GM23338 (cell line): Measurements from ENCODE around the gene KEL. TPM values are rescaled to one million over a fixed set of nuclear protein-coding genes. Genes with fewer than 3 reads are reported as not detected.

Source experiments
- ATAC-seq: fragments of 200-7000 bp; cut with Tn5 transposase; 3 replicates; pipeline ENCODE4 v1.9.1; 2020
- DNase-seq: peaks from one replicate; pipeline ENCODE4 v3.0.0-alpha.2; 2015; ENCODE audit warnings: low spot score
- H2AFZ ChIP-seq: fragments of 200-600 bp; sonication (generic); 2 replicates; pipeline ENCODE4 v1.8.0; 2016; ENCODE audit warnings: antibody characterized with exemption, mild to moderate bottlenecking, moderate library complexity
- H3F3A ChIP-seq: fragments of 200-600 bp; sonication (generic); replicated peaks from 2 replicates; pipeline ENCODE4 v1.8.0; 2017; ENCODE audit warnings: antibody characterized with exemption, mixed run types, low read depth
- H3K27ac ChIP-seq: fragments of 200-600 bp; sonication (generic); 2 replicates; pipeline ENCODE4 v1.6.1; 2016; ENCODE audit warnings: low read depth
- H3K27me3 ChIP-seq: fragments of 200-600 bp; sonication (generic); 2 replicates; pipeline ENCODE4 v1.8.0; 2016; ENCODE audit warnings: mild to moderate bottlenecking, mixed run types, moderate library complexity; ENCODE audit not compliant: insufficient read depth
- H3K36me3 ChIP-seq: fragments of 200-600 bp; sonication (generic); 2 replicates; pipeline ENCODE4 v1.8.0; 2016; ENCODE audit warnings: mild to moderate bottlenecking; ENCODE audit not compliant: insufficient read depth
- H3K4me1 ChIP-seq: fragments of 200-600 bp; sonication (generic); 2 replicates; pipeline ENCODE4 v1.8.0; 2016; ENCODE audit warnings: mild to moderate bottlenecking, moderate library complexity; ENCODE audit not compliant: insufficient read depth
- H3K4me2 ChIP-seq: fragments of 200-600 bp; sonication (generic); 2 replicates; pipeline ENCODE4 v1.7.1; 2017; ENCODE audit warnings: mixed run types
- H3K4me3 ChIP-seq: fragments of 200-600 bp; sonication (generic); 2 replicates; pipeline ENCODE4 v1.6.1; 2016; ENCODE audit warnings: mixed run types
- H3K79me2 ChIP-seq: fragments of 200-600 bp; sonication (generic); replicated peaks from 2 replicates; pipeline ENCODE4 v1.8.0; 2017; ENCODE audit warnings: mild to moderate bottlenecking; ENCODE audit not compliant: insufficient read depth
- H3K9me2 ChIP-seq: fragments of 200-600 bp; sonication (generic); 2 replicates; pipeline ENCODE4 v1.8.0; 2017; ENCODE audit not compliant: insufficient read depth
- H4K20me1 ChIP-seq: fragments of 200-600 bp; sonication (generic); replicated peaks from 2 replicates; pipeline ENCODE4 v1.8.0; 2017; ENCODE audit warnings: mild to moderate bottlenecking; ENCODE audit not compliant: insufficient read depth
- H3K27ac Mint-ChIP-seq: 2 replicates; pipeline ENCODE4 v1.8.0; 2020; ENCODE audit warnings: inconsistent platforms, mild to moderate bottlenecking, moderate library complexity, mixed read lengths
- H3K27me3 Mint-ChIP-seq: 3 replicates; pipeline ENCODE4 v1.8.0; 2022; ENCODE audit warnings: low read depth, mild to moderate bottlenecking, moderate library complexity, mixed read lengths, inconsistent platforms; ENCODE audit not compliant: insufficient read depth, poor library complexity
- H3K36me3 Mint-ChIP-seq: 3 replicates; pipeline ENCODE4 v1.8.0; 2021; ENCODE audit warnings: low read depth, mild to moderate bottlenecking, inconsistent platforms, moderate library complexity, mixed read lengths
- H3K4me1 Mint-ChIP-seq: 3 replicates; pipeline ENCODE4 v1.8.0; 2020; ENCODE audit warnings: mild to moderate bottlenecking, inconsistent platforms, mixed read lengths
- H3K4me3 Mint-ChIP-seq: 3 replicates; pipeline ENCODE4 v1.8.0; 2021; ENCODE audit warnings: moderate library complexity, mild to moderate bottlenecking, inconsistent platforms, mixed read lengths
- H3K9me3 Mint-ChIP-seq: 3 replicates; pipeline ENCODE4 v1.8.0; 2020; ENCODE audit warnings: moderate library complexity, mild to moderate bottlenecking, inconsistent platforms, mixed read lengths
- CREB1 ChIP-seq: fragments of 250-450 bp; sonication (Bioruptor Pico); IDR thresholded peaks from 2 replicates; pipeline ENCODE4 v1.5.0; 2020; ENCODE audit warnings: low read depth, mild to moderate bottlenecking, moderate library complexity
- EZH2 ChIP-seq: fragments of 200-600 bp; sonication (generic); IDR thresholded peaks from one replicate; pipeline ENCODE4 v1.8.0; 2017; ENCODE audit warnings: antibody characterized with exemption, mild to moderate bottlenecking, low read depth; ENCODE audit not compliant: unreplicated experiment
- EZH2phosphoT487 ChIP-seq: fragments of 200-600 bp; sonication (generic); IDR thresholded peaks from one replicate; pipeline ENCODE4 v1.8.1; 2018; ENCODE audit warnings: antibody characterized with exemption; ENCODE audit not compliant: unreplicated experiment
- JUNB ChIP-seq: IDR thresholded peaks from one replicate; pipeline ENCODE4 v1.6.1; 2016; ENCODE audit warnings: antibody characterized with exemption; ENCODE audit not compliant: unreplicated experiment
- NANOG ChIP-seq: IDR thresholded peaks from 2 replicates; pipeline ENCODE4 v1.6.1; 2016; ENCODE audit warnings: antibody characterized with exemption, borderline replicate concordance
- POLR2AphosphoS5 ChIP-seq: IDR thresholded peaks from 2 replicates; pipeline ENCODE4 v1.6.1; 2016; ENCODE audit warnings: antibody characterized with exemption, low read depth
- STAT1 ChIP-seq: IDR thresholded peaks from one replicate; pipeline ENCODE4 v1.6.1; 2016; ENCODE audit warnings: antibody characterized with exemption; ENCODE audit not compliant: unreplicated experiment
- ZNF114 ChIP-seq: fragments of 250-450 bp; sonication (Bioruptor Pico); IDR thresholded peaks from 2 replicates; pipeline ENCODE4 v1.5.0; 2020; ENCODE audit warnings: mild to moderate bottlenecking, moderate library complexity
- ZNF331 ChIP-seq: fragments of 250-450 bp; sonication (Bioruptor Pico); IDR thresholded peaks from 2 replicates; pipeline ENCODE4 v1.5.0; 2020; ENCODE audit warnings: low read depth, mild to moderate bottlenecking, moderate library complexity
- polyA plus RNA-seq: library from polyadenylated mRNA; unstranded; fragments of >200 nt; fragmentation: Nextera tagmentation; extraction: Ambion mirVana; gene quantifications from 2 replicates; pipeline ENCODE4 v1.2.1, GENCODE V29; 2016
- total RNA-seq: library from RNA; depleted of rRNA; stranded (reverse); fragments of >200 nt; shearing (Covaris generic); gene quantifications from 2 replicates; pipeline ENCODE4 v1.2.3, GENCODE V29; 2014
- TF ChIP-seq, protein P1 (sequence below): IDR thresholded peaks from 2 replicates; pipeline ENCODE4 v1.6.1; 2016; ENCODE audit warnings: antibody characterized with exemption
- TF ChIP-seq, protein P2 (sequence below): IDR thresholded peaks from one replicate; pipeline ENCODE4 v1.6.1; 2018; ENCODE audit warnings: antibody characterized with exemption; ENCODE audit not compliant: unreplicated experiment
- TF ChIP-seq, protein P3 (sequence below), 2 experiments: fragments of 200-600 bp in 1 of 2; sonication (generic) in 1 of 2; conservative IDR thresholded peaks; 2 replicates each; pipeline versions ENCODE4 v1.5.1 to v1.6.1; 2016 to 2017; ENCODE audit warnings: antibody characterized with exemption in 2 of 2, low read depth in 2 of 2, mild to moderate bottlenecking in 2 of 2, moderate library complexity in 1 of 2
- TF ChIP-seq, protein P4 (sequence below): fragments of 250-450 bp; sonication (Bioruptor Pico); IDR thresholded peaks from 2 replicates; pipeline ENCODE4 v1.5.0; 2020; ENCODE audit warnings: mild to moderate bottlenecking, moderate library complexity

Gene KEL
- total and polyA plus RNA-seq, 2 experiments from 2014 or later: 1.2 to 3.6 TPM

DNA sequence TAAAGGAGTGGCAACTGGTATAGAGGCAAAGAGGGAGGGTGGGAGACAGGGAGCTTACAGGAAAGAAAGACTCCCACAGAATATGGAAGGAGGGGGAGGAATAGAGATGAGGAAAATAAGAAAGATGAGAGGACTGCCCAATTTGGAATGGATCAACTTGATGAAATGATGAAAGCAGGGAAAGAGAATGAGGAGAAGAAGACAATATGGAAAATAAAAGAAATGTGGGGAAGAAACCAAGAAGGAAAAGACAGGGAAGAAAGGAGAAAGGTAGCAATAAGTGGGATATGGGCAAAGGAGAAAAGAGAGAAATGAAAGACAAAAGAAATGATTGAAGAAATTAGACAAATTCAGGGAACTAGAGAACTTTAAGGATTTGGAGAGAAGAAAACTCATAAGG is 3.0 kb downstream of the KEL start:
- no peaks in the 10 kb centered on the region; the same call in 1 of the 2 replicates for H3K36me3 ChIP-seq
- TF ChIP-seq, protein P1, sequence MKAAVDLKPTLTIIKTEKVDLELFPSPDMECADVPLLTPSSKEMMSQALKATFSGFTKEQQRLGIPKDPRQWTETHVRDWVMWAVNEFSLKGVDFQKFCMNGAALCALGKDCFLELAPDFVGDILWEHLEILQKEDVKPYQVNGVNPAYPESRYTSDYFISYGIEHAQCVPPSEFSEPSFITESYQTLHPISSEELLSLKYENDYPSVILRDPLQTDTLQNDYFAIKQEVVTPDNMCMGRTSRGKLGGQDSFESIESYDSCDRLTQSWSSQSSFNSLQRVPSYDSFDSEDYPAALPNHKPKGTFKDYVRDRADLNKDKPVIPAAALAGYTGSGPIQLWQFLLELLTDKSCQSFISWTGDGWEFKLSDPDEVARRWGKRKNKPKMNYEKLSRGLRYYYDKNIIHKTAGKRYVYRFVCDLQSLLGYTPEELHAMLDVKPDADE: no peak
- TF ChIP-seq ZNF114 (CRISPR knock-in tag) (no peak), ZNF331 (CRISPR knock-in tag) (no peak), STAT1 (no peak), JUNB (no peak), POLR2AphosphoS5 (no peak), CREB1 (no peak), EZH2phosphoT487 (no peak), NANOG (no peak), EZH2 (no peak)
- TF ChIP-seq, protein P2, sequence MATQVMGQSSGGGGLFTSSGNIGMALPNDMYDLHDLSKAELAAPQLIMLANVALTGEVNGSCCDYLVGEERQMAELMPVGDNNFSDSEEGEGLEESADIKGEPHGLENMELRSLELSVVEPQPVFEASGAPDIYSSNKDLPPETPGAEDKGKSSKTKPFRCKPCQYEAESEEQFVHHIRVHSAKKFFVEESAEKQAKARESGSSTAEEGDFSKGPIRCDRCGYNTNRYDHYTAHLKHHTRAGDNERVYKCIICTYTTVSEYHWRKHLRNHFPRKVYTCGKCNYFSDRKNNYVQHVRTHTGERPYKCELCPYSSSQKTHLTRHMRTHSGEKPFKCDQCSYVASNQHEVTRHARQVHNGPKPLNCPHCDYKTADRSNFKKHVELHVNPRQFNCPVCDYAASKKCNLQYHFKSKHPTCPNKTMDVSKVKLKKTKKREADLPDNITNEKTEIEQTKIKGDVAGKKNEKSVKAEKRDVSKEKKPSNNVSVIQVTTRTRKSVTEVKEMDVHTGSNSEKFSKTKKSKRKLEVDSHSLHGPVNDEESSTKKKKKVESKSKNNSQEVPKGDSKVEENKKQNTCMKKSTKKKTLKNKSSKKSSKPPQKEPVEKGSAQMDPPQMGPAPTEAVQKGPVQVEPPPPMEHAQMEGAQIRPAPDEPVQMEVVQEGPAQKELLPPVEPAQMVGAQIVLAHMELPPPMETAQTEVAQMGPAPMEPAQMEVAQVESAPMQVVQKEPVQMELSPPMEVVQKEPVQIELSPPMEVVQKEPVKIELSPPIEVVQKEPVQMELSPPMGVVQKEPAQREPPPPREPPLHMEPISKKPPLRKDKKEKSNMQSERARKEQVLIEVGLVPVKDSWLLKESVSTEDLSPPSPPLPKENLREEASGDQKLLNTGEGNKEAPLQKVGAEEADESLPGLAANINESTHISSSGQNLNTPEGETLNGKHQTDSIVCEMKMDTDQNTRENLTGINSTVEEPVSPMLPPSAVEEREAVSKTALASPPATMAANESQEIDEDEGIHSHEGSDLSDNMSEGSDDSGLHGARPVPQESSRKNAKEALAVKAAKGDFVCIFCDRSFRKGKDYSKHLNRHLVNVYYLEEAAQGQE: no peak
- TF ChIP-seq, protein P3, sequence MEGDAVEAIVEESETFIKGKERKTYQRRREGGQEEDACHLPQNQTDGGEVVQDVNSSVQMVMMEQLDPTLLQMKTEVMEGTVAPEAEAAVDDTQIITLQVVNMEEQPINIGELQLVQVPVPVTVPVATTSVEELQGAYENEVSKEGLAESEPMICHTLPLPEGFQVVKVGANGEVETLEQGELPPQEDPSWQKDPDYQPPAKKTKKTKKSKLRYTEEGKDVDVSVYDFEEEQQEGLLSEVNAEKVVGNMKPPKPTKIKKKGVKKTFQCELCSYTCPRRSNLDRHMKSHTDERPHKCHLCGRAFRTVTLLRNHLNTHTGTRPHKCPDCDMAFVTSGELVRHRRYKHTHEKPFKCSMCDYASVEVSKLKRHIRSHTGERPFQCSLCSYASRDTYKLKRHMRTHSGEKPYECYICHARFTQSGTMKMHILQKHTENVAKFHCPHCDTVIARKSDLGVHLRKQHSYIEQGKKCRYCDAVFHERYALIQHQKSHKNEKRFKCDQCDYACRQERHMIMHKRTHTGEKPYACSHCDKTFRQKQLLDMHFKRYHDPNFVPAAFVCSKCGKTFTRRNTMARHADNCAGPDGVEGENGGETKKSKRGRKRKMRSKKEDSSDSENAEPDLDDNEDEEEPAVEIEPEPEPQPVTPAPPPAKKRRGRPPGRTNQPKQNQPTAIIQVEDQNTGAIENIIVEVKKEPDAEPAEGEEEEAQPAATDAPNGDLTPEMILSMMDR (conservative IDR thresholded peaks at IDR 0.05; ENCODE audit: low read depth in 2 of 2): no peak
- TF ChIP-seq, protein P4, sequence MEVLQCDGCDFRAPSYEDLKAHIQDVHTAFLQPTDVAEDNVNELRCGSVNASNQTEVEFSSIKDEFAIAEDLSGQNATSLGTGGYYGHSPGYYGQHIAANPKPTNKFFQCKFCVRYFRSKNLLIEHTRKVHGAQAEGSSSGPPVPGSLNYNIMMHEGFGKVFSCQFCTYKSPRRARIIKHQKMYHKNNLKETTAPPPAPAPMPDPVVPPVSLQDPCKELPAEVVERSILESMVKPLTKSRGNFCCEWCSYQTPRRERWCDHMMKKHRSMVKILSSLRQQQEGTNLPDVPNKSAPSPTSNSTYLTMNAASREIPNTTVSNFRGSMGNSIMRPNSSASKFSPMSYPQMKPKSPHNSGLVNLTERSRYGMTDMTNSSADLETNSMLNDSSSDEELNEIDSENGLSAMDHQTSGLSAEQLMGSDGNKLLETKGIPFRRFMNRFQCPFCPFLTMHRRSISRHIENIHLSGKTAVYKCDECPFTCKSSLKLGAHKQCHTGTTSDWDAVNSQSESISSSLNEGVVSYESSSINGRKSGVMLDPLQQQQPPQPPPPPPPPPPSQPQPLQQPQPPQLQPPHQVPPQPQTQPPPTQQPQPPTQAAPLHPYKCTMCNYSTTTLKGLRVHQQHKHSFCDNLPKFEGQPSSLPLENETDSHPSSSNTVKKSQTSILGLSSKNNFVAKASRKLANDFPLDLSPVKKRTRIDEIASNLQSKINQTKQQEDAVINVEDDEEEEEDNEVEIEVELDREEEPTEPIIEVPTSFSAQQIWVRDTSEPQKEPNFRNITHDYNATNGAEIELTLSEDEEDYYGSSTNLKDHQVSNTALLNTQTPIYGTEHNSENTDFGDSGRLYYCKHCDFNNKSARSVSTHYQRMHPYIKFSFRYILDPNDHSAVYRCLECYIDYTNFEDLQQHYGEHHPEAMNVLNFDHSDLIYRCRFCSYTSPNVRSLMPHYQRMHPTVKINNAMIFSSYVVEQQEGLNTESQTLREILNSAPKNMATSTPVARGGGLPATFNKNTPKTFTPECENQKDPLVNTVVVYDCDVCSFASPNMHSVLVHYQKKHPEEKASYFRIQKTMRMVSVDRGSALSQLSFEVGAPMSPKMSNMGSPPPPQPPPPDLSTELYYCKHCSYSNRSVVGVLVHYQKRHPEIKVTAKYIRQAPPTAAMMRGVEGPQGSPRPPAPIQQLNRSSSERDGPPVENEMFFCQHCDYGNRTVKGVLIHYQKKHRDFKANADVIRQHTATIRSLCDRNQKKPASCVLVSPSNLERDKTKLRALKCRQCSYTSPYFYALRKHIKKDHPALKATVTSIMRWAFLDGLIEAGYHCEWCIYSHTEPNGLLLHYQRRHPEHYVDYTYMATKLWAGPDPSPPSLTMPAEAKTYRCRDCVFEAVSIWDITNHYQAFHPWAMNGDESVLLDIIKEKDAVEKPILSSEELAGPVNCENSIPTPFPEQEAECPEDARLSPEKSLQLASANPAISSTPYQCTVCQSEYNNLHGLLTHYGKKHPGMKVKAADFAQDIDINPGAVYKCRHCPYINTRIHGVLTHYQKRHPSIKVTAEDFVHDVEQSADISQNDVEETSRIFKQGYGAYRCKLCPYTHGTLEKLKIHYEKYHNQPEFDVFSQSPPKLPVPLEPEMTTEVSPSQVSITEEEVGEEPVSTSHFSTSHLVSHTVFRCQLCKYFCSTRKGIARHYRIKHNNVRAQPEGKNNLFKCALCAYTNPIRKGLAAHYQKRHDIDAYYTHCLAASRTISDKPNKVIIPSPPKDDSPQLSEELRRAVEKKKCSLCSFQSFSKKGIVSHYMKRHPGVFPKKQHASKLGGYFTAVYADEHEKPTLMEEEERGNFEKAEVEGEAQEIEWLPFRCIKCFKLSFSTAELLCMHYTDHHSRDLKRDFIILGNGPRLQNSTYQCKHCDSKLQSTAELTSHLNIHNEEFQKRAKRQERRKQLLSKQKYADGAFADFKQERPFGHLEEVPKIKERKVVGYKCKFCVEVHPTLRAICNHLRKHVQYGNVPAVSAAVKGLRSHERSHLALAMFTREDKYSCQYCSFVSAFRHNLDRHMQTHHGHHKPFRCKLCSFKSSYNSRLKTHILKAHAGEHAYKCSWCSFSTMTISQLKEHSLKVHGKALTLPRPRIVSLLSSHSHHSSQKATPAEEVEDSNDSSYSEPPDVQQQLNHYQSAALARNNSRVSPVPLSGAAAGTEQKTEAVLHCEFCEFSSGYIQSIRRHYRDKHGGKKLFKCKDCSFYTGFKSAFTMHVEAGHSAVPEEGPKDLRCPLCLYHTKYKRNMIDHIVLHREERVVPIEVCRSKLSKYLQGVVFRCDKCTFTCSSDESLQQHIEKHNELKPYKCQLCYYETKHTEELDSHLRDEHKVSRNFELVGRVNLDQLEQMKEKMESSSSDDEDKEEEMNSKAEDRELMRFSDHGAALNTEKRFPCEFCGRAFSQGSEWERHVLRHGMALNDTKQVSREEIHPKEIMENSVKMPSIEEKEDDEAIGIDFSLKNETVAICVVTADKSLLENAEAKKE (CRISPR knock-in tag): no peak
- Mint-ChIP-seq H3K36me3 (peaks cover 21% of the 10 kb centered on the region), H3K27me3 (peaks cover 4% of the 10 kb centered on the region), H3K4me3 (no peak overlapping the region), H3K4me1 (peaks cover 40% of the 10 kb centered on the region), H3K27ac (0 out of 2 replicates have a peak overlapping the region, but pooled peaks have one; percentile 5), H3K9me3 (peaks cover 17% of the 10 kb centered on the region; the same call in 2 of the 3 replicates)
- H3K4me2 ChIP-seq: peak overlapping the region; percentile 61
- ATAC-seq (no peak), DNase-seq (no peak)
- H3K4me3 ChIP-seq: no peak overlapping the region
- H4K20me1 ChIP-seq: no peaks in the 10 kb centered on the region
- H3K4me1 ChIP-seq: peaks cover 32% of the 10 kb centered on the region
- no peaks in the 10 kb centered on the region for H3K27me3 ChIP-seq
- no peaks in the 10 kb centered on the region for H3K79me2 ChIP-seq
- H3F3A ChIP-seq: no peaks in the 10 kb centered on the region
- no peak overlapping the region for H3K27ac ChIP-seq
- H3K9me2 ChIP-seq: peaks cover 21% of the 10 kb centered on the region
- no peak overlapping the region for H2AFZ ChIP-seq
